Neural progenitor cell (in vitro differentiated cells): ENCODE data around the gene UTY. TPM values are rescaled to one million over a fixed set of nuclear protein-coding genes. Genes with fewer than 3 reads are reported as not detected.

Experiments used
- DNase-seq: peaks from one replicate; pipeline ENCODE4 v3.0.0-alpha.2; 2016; ENCODE audit warnings: low spot score
- H2AFZ ChIP-seq: fragments of 200-600 bp; sonication (generic); replicated peaks from 2 replicates; pipeline ENCODE4 v1.6.1; 2016; ENCODE audit warnings: antibody characterized with exemption
- H3F3A ChIP-seq: fragments of 200-600 bp; sonication (generic); 2 replicates; pipeline ENCODE4 v1.6.1; 2016; ENCODE audit warnings: antibody characterized with exemption, low read depth
- H3K27ac ChIP-seq: fragments of 200-600 bp; sonication (generic); 2 replicates; pipeline ENCODE4 v1.5.1; 2016; ENCODE audit warnings: mild to moderate bottlenecking
- H3K27me3 ChIP-seq: fragments of 200-600 bp; sonication (generic); 2 replicates; pipeline ENCODE4 v1.6.1; 2016; ENCODE audit warnings: mild to moderate bottlenecking, moderate library complexity
- H3K36me3 ChIP-seq: fragments of 200-600 bp; sonication (generic); 2 replicates; pipeline ENCODE4 v1.5.1; 2016
- H3K4me1 ChIP-seq: fragments of 200-600 bp; sonication (generic); 2 replicates; pipeline ENCODE4 v1.6.1; 2016; ENCODE audit warnings: mixed run types
- H3K4me2 ChIP-seq: fragments of 200-600 bp; sonication (generic); 2 replicates; pipeline ENCODE4 v1.6.1; 2016
- H3K4me3 ChIP-seq: fragments of 200-600 bp; sonication (generic); 2 replicates; pipeline ENCODE4 v1.5.1; 2016
- H3K79me2 ChIP-seq: fragments of 200-600 bp; sonication (generic); 2 replicates; pipeline ENCODE4 v1.6.1; 2016; ENCODE audit warnings: low read depth
- H3K9ac ChIP-seq: fragments of 200-600 bp; sonication (generic); 2 replicates; pipeline ENCODE4 v1.6.1; 2016
- H3K9me3 ChIP-seq: fragments of 200-600 bp; sonication (generic); 2 replicates; pipeline ENCODE4 v1.5.1; 2016; ENCODE audit warnings: low read depth
- H4K20me1 ChIP-seq: fragments of 200-600 bp; sonication (generic); 2 replicates; pipeline ENCODE4 v1.6.1; 2016; ENCODE audit warnings: low read depth
- H3K27ac Mint-ChIP-seq: 3 replicates; pipeline ENCODE4 v1.8.0; 2021; ENCODE audit warnings: mixed read lengths
- H3K27me3 Mint-ChIP-seq: 2 replicates; pipeline ENCODE4 v1.8.0; 2022; ENCODE audit warnings: low read depth, mild to moderate bottlenecking, inconsistent platforms, moderate library complexity, mixed read lengths; ENCODE audit not compliant: insufficient read depth
- H3K36me3 Mint-ChIP-seq: 3 replicates; pipeline ENCODE4 v1.8.0; 2021; ENCODE audit warnings: mixed read lengths
- H3K4me1 Mint-ChIP-seq: 3 replicates; pipeline ENCODE4 v1.8.0; 2021; ENCODE audit warnings: mixed read lengths
- H3K4me3 Mint-ChIP-seq: 3 replicates; pipeline ENCODE4 v1.8.0; 2021; ENCODE audit warnings: mild to moderate bottlenecking, moderate library complexity, mixed read lengths
- H3K9me3 Mint-ChIP-seq: 3 replicates; pipeline ENCODE4 v1.8.0; 2020; ENCODE audit warnings: mixed read lengths
- CTCF ChIP-seq: fragments of 200-600 bp; sonication (generic); IDR thresholded peaks from 2 replicates; pipeline ENCODE4 v1.5.1; 2017; ENCODE audit warnings: antibody characterized with exemption, mild to moderate bottlenecking
- EZH2 ChIP-seq: fragments of 200-600 bp; sonication (generic); IDR thresholded peaks from 2 replicates; pipeline ENCODE4 v1.6.1; 2017; ENCODE audit warnings: antibody characterized with exemption, mild to moderate bottlenecking, moderate library complexity
- EZH2phosphoT487 ChIP-seq: fragments of 200-600 bp; sonication (generic); IDR thresholded peaks from 2 replicates; pipeline ENCODE4 v1.6.1; 2017; ENCODE audit warnings: antibody characterized with exemption
- total RNA-seq: library from RNA; depleted of rRNA; stranded (reverse); fragments of >200 nt; gene quantifications from 2 replicates; pipeline ENCODE4 v1.2.3, GENCODE V29; 2015; ENCODE audit warnings: low replicate concordance

UTY gene
- total RNA-seq, 1 donor from 2014 or later, result not detected

- no peaks in the 10 kb centered on the region for H4K20me1 ChIP-seq
- H3K9ac ChIP-seq, result no peak overlapping the region
- H3K4me3 ChIP-seq, result no peak overlapping the region
- no peaks in the 10 kb centered on the region for H3F3A ChIP-seq
- no peaks in the 10 kb centered on the region for H3K36me3 Mint-ChIP-seq
- H3K27ac Mint-ChIP-seq, result no peak overlapping the region
- no peak overlapping the region for H3K27ac ChIP-seq
- H3K9me3 Mint-ChIP-seq, result no peaks in the 10 kb centered on the region
- H3K79me2 ChIP-seq, result no peaks in the 10 kb centered on the region
- no peak overlapping the region for H3K4me2 ChIP-seq
- no peaks in the 10 kb centered on the region for H3K27me3 Mint-ChIP-seq
- H3K4me1 ChIP-seq, result no peaks in the 10 kb centered on the region
- no peaks in the 10 kb centered on the region for H3K36me3 ChIP-seq
- H2AFZ ChIP-seq, result no peak overlapping the region
- H3K4me3 Mint-ChIP-seq, result no peak overlapping the region
- no peaks in the 10 kb centered on the region for H3K9me3 ChIP-seq
- H3K4me1 Mint-ChIP-seq, result no peaks in the 10 kb centered on the region
- no peaks in the 10 kb centered on the region for H3K27me3 ChIP-seq
- TF ChIP-seq EZH2phosphoT487, result no peak
- no peak for TF ChIP-seq EZH2
- no peak for TF ChIP-seq CTCF
- no peak for DNase-seq
Measured at GRCh38 chrY:13370868-13371800, 108.7 kb downstream of the UTY start.

GRCh38 chrY:13370245-13370644 lies 109.6 kb downstream of the UTY start:
- H4K20me1 ChIP-seq, result no peaks in the 10 kb centered on the region
- H3K4me2 ChIP-seq, result no peak overlapping the region
- no peak for DNase-seq
- no peaks in the 10 kb centered on the region for H3K79me2 ChIP-seq
- no peaks in the 10 kb centered on the region for H3K4me1 ChIP-seq
- no peaks in the 10 kb centered on the region for H3K9me3 ChIP-seq
- Mint-ChIP-seq H3K9me3 (no peaks in the 10 kb centered on the region), H3K27ac (no peak overlapping the region), H3K36me3 (no peaks in the 10 kb centered on the region), H3K4me3 (no peak overlapping the region), H3K27me3 (no peaks in the 10 kb centered on the region), H3K4me1 (no peaks in the 10 kb centered on the region)
- H3K36me3 ChIP-seq, result no peaks in the 10 kb centered on the region
- H3K9ac ChIP-seq, result no peak overlapping the region
- H2AFZ ChIP-seq, result no peak overlapping the region
- TF ChIP-seq EZH2phosphoT487, result no peak
- TF ChIP-seq CTCF, result no peak
- no peak for TF ChIP-seq EZH2
- H3F3A ChIP-seq, result no peaks in the 10 kb centered on the region
- no peak overlapping the region for H3K4me3 ChIP-seq
- H3K27me3 ChIP-seq, result no peaks in the 10 kb centered on the region
- H3K27ac ChIP-seq, result no peak overlapping the region

- no peak overlapping the region for H2AFZ ChIP-seq
- no peaks in the 10 kb centered on the region for H3K36me3 Mint-ChIP-seq
- no peaks in the 10 kb centered on the region for H3K4me1 Mint-ChIP-seq
- no peaks in the 10 kb centered on the region for H4K20me1 ChIP-seq
- H3K4me2 ChIP-seq, result no peak overlapping the region
- H3K27ac ChIP-seq, result no peak overlapping the region
- H3K27me3 ChIP-seq, result no peaks in the 10 kb centered on the region
- H3K27ac Mint-ChIP-seq, result no peak overlapping the region
- H3K4me1 ChIP-seq, result no peaks in the 10 kb centered on the region
- no peaks in the 10 kb centered on the region for H3K27me3 Mint-ChIP-seq
- H3K4me3 ChIP-seq, result no peak overlapping the region
- no peaks in the 10 kb centered on the region for H3K9me3 Mint-ChIP-seq
- no peak for TF ChIP-seq EZH2phosphoT487
- TF ChIP-seq CTCF, result no peak
- no peak for TF ChIP-seq EZH2
- H3F3A ChIP-seq, result no peaks in the 10 kb centered on the region
- no peaks in the 10 kb centered on the region for H3K36me3 ChIP-seq
- no peak for DNase-seq
- H3K9ac ChIP-seq, result no peak overlapping the region
- no peaks in the 10 kb centered on the region for H3K79me2 ChIP-seq
- no peaks in the 10 kb centered on the region for H3K9me3 ChIP-seq
- no peak overlapping the region for H3K4me3 Mint-ChIP-seq
Measured at GRCh38 chrY:13368513-13368845, 111.4 kb downstream of the UTY start.
